HEK293 (cell line): ENCODE measurements around the gene COX17.

Source experiments
- CTCF ChIA-PET: fragments of 350-600 bp; formaldehyde crosslinking; extraction: SDS; loops from one replicate; lab custom pipeline; 2021; ENCODE audit warnings: antibody characterized with exemption; lab: Yijun Ruan, JAX
- POLR2A ChIA-PET: fragments of 300-600 bp; formaldehyde crosslinking; extraction: SDS; loops from one replicate; lab custom pipeline; 2020; ENCODE audit warnings: antibody characterized with exemption, inconsistent platforms; lab: Yijun Ruan, JAX
- H3K27ac ChIP-seq: fragments of 200-500 bp; sonication (Bioruptor generic); 2 replicates; pipeline ENCODE4 v1.5.1; 2014; ENCODE audit warnings: low read depth, low read length, control low read depth, inconsistent platforms; ENCODE audit errors: extremely low read depth
- H3K36me3 ChIP-seq, 2 experiments: fragments of 200-500 bp in 1 of 2; sonication (Bioruptor generic) in 1 of 2; 1 replicate in 1 of 2; 2 replicates in 1 of 2; pipeline ENCODE4 v1.5.1; 2014 to 2017; ENCODE audit warnings: inconsistent platforms in 2 of 2, low read length in 2 of 2; ENCODE audit not compliant: control insufficient read depth in 2 of 2, insufficient read depth in 1 of 2
- H3K4me1 ChIP-seq: fragments of 200-500 bp; sonication (Bioruptor generic); 2 replicates; pipeline ENCODE4 v1.5.1; 2014; ENCODE audit warnings: mild to moderate bottlenecking, low read length, inconsistent platforms; ENCODE audit not compliant: control insufficient read depth, insufficient read depth
- H3K4me3 ChIP-seq: 2 replicates; pipeline ENCODE4 v1.5.1; 2011; ENCODE audit warnings: low read depth, mild to moderate bottlenecking, control low read depth, low read length, moderate library complexity
- H3K9me3 ChIP-seq: fragments of 200-500 bp; sonication (Bioruptor generic); 2 replicates; pipeline ENCODE4 v1.5.1; 2014; ENCODE audit warnings: low read depth, low read length, inconsistent platforms; ENCODE audit not compliant: control insufficient read depth, insufficient read depth
- GLIS2 ChIP-seq: fragments of 450-650 bp; formaldehyde crosslinking; IDR thresholded peaks from 2 replicates; pipeline ENCODE4 v1.5.1; 2016; ENCODE audit warnings: missing biosample characterization, missing genetic modification characterization
- HOXA7 ChIP-seq: sonication (generic); formaldehyde crosslinking; IDR thresholded peaks from 2 replicates; pipeline ENCODE4 v1.8.1; 2022; ENCODE audit warnings: missing genetic modification reagents, borderline replicate concordance
- HOXD13 ChIP-seq: sonication (generic); formaldehyde crosslinking; IDR thresholded peaks from 2 replicates; pipeline ENCODE4 v1.8.0; 2022; ENCODE audit warnings: missing genetic modification reagents, borderline replicate concordance
- KLF1 ChIP-seq: fragments of 450-650 bp; formaldehyde crosslinking; IDR thresholded peaks from 2 replicates; pipeline ENCODE4 v1.5.1; 2016; ENCODE audit warnings: missing biosample characterization, missing genetic modification characterization
- KLF7 ChIP-seq: fragments of 450-650 bp; formaldehyde crosslinking; IDR thresholded peaks from 2 replicates; pipeline ENCODE4 v1.5.1; 2016; ENCODE audit warnings: missing biosample characterization, missing genetic modification characterization, borderline replicate concordance
- SCRT1 ChIP-seq: fragments of 450-650 bp; formaldehyde crosslinking; IDR thresholded peaks from 2 replicates; pipeline ENCODE4 v1.5.1; 2016; ENCODE audit warnings: missing biosample characterization, missing genetic modification characterization, borderline replicate concordance
- SP2 ChIP-seq: fragments of 450-650 bp; formaldehyde crosslinking; IDR thresholded peaks from 2 replicates; pipeline ENCODE4 v1.5.1; 2016; ENCODE audit warnings: missing biosample characterization, missing genetic modification characterization
- SP3 ChIP-seq: fragments of 450-650 bp; formaldehyde crosslinking; IDR thresholded peaks from 2 replicates; pipeline ENCODE4 v1.5.1; 2016; ENCODE audit warnings: missing biosample characterization, missing genetic modification characterization
- ZBTB17 ChIP-seq: fragments of 450-650 bp; formaldehyde crosslinking; IDR thresholded peaks from 2 replicates; pipeline ENCODE4 v1.5.1; 2016; ENCODE audit warnings: missing biosample characterization, missing genetic modification characterization
- ZBTB8A ChIP-seq: fragments of 450-650 bp; formaldehyde crosslinking; IDR thresholded peaks from 2 replicates; pipeline ENCODE4 v1.5.1; 2016; ENCODE audit warnings: missing biosample characterization, missing genetic modification characterization
- ZFP37 ChIP-seq: fragments of 450-650 bp; formaldehyde crosslinking; IDR thresholded peaks from 2 replicates; pipeline ENCODE4 v1.5.1; 2016; ENCODE audit warnings: missing biosample characterization, missing genetic modification characterization
- ZFP41 ChIP-seq: fragments of 450-650 bp; formaldehyde crosslinking; IDR thresholded peaks from 2 replicates; pipeline ENCODE4 v1.5.1; 2016; ENCODE audit warnings: missing biosample characterization, missing genetic modification characterization, borderline replicate concordance
- ZNF211 ChIP-seq: fragments of 450-650 bp; formaldehyde crosslinking; IDR thresholded peaks from 2 replicates; pipeline ENCODE4 v1.5.1; 2016; ENCODE audit warnings: low read depth, missing biosample characterization, missing genetic modification characterization
- ZNF221 ChIP-seq: fragments of 450-650 bp; formaldehyde crosslinking; IDR thresholded peaks from 2 replicates; pipeline ENCODE4 v1.5.1; 2017; ENCODE audit warnings: missing biosample characterization, missing genetic modification characterization, borderline replicate concordance
- ZNF324 ChIP-seq: fragments of 450-650 bp; formaldehyde crosslinking; IDR thresholded peaks from 2 replicates; pipeline ENCODE4 v1.5.1; 2016; ENCODE audit warnings: missing biosample characterization, missing genetic modification characterization
- ZNF335 ChIP-seq: fragments of 450-650 bp; formaldehyde crosslinking; conservative IDR thresholded peaks from 2 replicates; pipeline ENCODE4 v1.5.1; 2016; ENCODE audit warnings: missing biosample characterization, missing genetic modification characterization
- ZNF341 ChIP-seq: fragments of 450-650 bp; formaldehyde crosslinking; IDR thresholded peaks from 2 replicates; pipeline ENCODE4; 2016; ENCODE audit warnings: low read depth, missing biosample characterization, missing genetic modification characterization
- ZNF350 ChIP-seq: fragments of 450-650 bp; formaldehyde crosslinking; IDR thresholded peaks from 2 replicates; pipeline ENCODE4 v1.5.0; 2017; ENCODE audit warnings: missing biosample characterization, mild to moderate bottlenecking, missing genetic modification characterization
- ZNF473 ChIP-seq: fragments of 450-650 bp; formaldehyde crosslinking; IDR thresholded peaks from 2 replicates; pipeline ENCODE4 v1.5.1; 2017; ENCODE audit warnings: missing biosample characterization, missing genetic modification characterization
- ZNF48 ChIP-seq: fragments of 450-650 bp; formaldehyde crosslinking; IDR thresholded peaks from 2 replicates; pipeline ENCODE4 v1.5.1; 2016; ENCODE audit warnings: missing biosample characterization, missing genetic modification characterization
- ZNF510 ChIP-seq: fragments of 450-650 bp; formaldehyde crosslinking; IDR thresholded peaks from 2 replicates; pipeline ENCODE4 v1.5.1; 2018; ENCODE audit warnings: mild to moderate bottlenecking, missing genetic modification characterization, missing biosample characterization; ENCODE audit not compliant: insufficient replicate concordance
- ZNF544 ChIP-seq: fragments of 450-650 bp; formaldehyde crosslinking; IDR thresholded peaks from 2 replicates; pipeline ENCODE4 v1.5.0; 2017; ENCODE audit warnings: missing biosample characterization, missing genetic modification characterization
- ZNF624 ChIP-seq: fragments of 450-650 bp; formaldehyde crosslinking; IDR thresholded peaks from 2 replicates; pipeline ENCODE4 v1.5.1; 2017; ENCODE audit warnings: missing biosample characterization, missing genetic modification characterization
- ZNF658 ChIP-seq: fragments of 450-650 bp; formaldehyde crosslinking; IDR thresholded peaks from 2 replicates; pipeline ENCODE4; 2016; ENCODE audit warnings: missing biosample characterization, missing genetic modification characterization
- ZSCAN16 ChIP-seq: fragments of 450-650 bp; formaldehyde crosslinking; IDR thresholded peaks from 2 replicates; pipeline ENCODE4 v1.5.1; 2016; ENCODE audit warnings: missing biosample characterization, missing genetic modification characterization
- TF ChIP-seq, protein P1 (sequence below): fragments of 450-650 bp; formaldehyde crosslinking; IDR thresholded peaks from 2 replicates; pipeline ENCODE4 v1.5.1; 2017; ENCODE audit warnings: missing biosample characterization, missing genetic modification characterization

COX17 gene

DNA sequence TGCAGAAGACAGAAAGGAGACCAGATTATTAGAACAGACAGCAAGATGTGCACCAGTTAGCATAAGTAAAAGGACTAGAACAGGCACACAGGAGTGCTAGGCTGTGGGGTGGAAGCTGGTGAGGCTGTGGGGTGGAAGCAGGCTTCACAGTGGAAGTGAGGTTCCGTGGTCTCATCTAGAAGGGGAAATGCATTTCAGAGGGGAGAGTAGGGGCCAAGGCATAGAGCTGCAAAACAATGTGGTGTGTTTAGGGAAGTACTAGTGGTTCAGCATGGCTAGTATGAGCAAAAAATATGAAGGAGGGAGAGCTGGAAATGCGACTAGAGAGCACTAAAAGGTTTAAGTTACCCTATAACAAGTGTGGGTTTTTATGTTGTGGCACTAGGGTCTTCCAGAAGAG lies 23.3 kb downstream of the COX17 start:
- ChIA-PET CTCF (interaction anchor here (0.5 kb wide), 1 partner anchor 9 kb away, joined by 3 read pairs; no protein-coding TSS in a partner anchor), POLR2A (no interaction called here)
- no peak overlapping the region for H3K27ac ChIP-seq
- no peaks in the 10 kb centered on the region for H3K4me1 ChIP-seq
- H3K36me3 ChIP-seq: no peaks in the 10 kb centered on the region
- no peak overlapping the region for H3K4me3 ChIP-seq
- H3K9me3 ChIP-seq: no peaks in the 10 kb centered on the region
- TF ChIP-seq KLF7 (tag by site-specific recombination): no peak
- no peak for TF ChIP-seq GLIS2 (tag by site-specific recombination)
- no peak for TF ChIP-seq HOXA7 (CRISPR knock-in tag)
- TF ChIP-seq ZNF221: no peak
- no peak for TF ChIP-seq ZNF350
- no peak for TF ChIP-seq SP2 (tag by site-specific recombination)
- TF ChIP-seq, protein P1, sequence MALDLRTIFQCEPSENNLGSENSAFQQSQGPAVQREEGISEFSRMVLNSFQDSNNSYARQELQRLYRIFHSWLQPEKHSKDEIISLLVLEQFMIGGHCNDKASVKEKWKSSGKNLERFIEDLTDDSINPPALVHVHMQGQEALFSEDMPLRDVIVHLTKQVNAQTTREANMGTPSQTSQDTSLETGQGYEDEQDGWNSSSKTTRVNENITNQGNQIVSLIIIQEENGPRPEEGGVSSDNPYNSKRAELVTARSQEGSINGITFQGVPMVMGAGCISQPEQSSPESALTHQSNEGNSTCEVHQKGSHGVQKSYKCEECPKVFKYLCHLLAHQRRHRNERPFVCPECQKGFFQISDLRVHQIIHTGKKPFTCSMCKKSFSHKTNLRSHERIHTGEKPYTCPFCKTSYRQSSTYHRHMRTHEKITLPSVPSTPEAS (tag by site-specific recombination): no peak
- no peak for TF ChIP-seq SCRT1 (tag by site-specific recombination)
- no peak for TF ChIP-seq ZNF473 (tag by site-specific recombination)
- no peak for TF ChIP-seq ZNF624 (tag by site-specific recombination)
- no peak for TF ChIP-seq ZNF341 (tag by site-specific recombination)
- TF ChIP-seq ZBTB8A (tag by site-specific recombination): no peak
- no peak for TF ChIP-seq ZNF211 (tag by site-specific recombination)
- TF ChIP-seq ZNF48 (tag by site-specific recombination): no peak
- no peak for TF ChIP-seq ZSCAN16 (tag by site-specific recombination)
- no peak for TF ChIP-seq KLF1 (tag by site-specific recombination)
- no peak for TF ChIP-seq ZNF324 (tag by site-specific recombination)
- no peak for TF ChIP-seq ZNF510 (tag by site-specific recombination)

DNA sequence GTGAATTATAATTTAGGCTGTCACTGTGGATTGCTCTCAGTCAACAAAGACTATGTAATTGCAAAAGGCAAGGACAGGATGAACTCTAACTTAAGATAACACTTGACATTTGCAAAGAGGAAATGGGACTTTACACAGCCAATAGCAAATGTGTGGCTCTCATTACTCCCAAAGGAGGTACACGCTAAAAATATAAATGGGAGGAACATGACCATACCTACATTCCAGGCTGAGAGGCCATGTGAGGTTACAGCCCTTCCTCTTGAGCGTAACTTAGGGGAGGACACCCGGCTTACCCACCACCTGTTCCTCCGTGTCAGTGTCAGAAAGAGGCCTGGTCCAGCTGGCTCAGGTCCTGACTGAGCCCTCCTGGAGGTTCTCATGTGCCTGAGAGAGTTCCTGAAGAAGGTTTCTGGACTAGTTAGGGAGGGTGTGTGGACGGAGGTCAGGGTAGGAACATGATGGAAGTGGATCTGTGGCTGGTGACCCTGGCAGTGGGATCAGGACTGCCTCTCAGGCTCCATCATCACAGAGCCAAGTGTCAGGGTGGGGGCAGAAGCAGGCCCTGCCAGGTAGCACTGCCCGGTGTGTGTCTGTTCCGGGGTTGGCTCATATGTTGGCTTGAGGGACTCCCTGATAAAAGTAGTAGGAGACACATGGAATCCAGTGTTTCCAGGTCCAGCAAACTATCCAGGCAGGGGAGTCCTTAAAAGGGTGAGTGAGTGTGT lies 24.7 kb downstream of the COX17 start:
- Histone ChIP-seq H3K36me3 (no peaks in the 10 kb centered on the region), H3K9me3 (no peaks in the 10 kb centered on the region), H3K27ac (no peak overlapping the region), H3K4me3 (no peak overlapping the region), H3K4me1 (no peaks in the 10 kb centered on the region)
- TF ChIP-seq ZFP37 (tag by site-specific recombination) (no peak), ZFP41 (tag by site-specific recombination) (no peak), HOXD13 (CRISPR knock-in tag) (no peak), ZBTB17 (tag by site-specific recombination) (no peak), ZNF658 (tag by site-specific recombination) (no peak), ZNF335 (tag by site-specific recombination) (no peak), SP3 (tag by site-specific recombination) (no peak), ZNF544 (tag by site-specific recombination) (no peak)
- POLR2A ChIA-PET: no interaction called here
- CTCF ChIA-PET: no interaction called here
